ENCODE measurements around the gene TUBGCP2. TPM values are rescaled to one million over a fixed set of nuclear protein-coding genes. Genes with fewer than 3 reads are reported as not detected.

The TUBGCP2 gene
- total RNA-seq, 1 experiment from 2014 or later, result 35.4 TPM

- no peak within 1 kb of the TSS for H3K4me3 ChIP-seq (replicated peaks in 1 of 2; ENCODE audit: low read depth in 1 of 2, low read length in 2 of 2)
- no peak within 1 kb of the TSS for H3K9ac ChIP-seq (ENCODE audit: low read length)
- no peaks in the 10 kb centered on the region for H3K4me1 ChIP-seq (ENCODE audit: control insufficient read depth in 1 of 2, insufficient read depth in 2 of 2, low read length in 2 of 2)
- H2AFZ ChIP-seq (ENCODE audit: low read depth, low read length, poor library complexity, severe bottlenecking), result no peak within 1 kb of the TSS
- H3K27ac ChIP-seq (ENCODE audit: low read depth, low read length), result no peak within 1 kb of the TSS
- ATAC-seq (no peak), DNase-seq (ENCODE audit: low read depth, low spot score) (no peak)
- POLR2A ChIA-PET, result no interaction called here
- no peaks in the 10 kb centered on the region for H3K9me2 ChIP-seq (ENCODE audit: insufficient read depth)
- H3K9me3 ChIP-seq (ENCODE audit: control insufficient read depth in 1 of 2, insufficient read depth in 1 of 2, low read depth in 1 of 2, low read length in 2 of 2), result no peaks in the 10 kb centered on the region
- TF ChIP-seq EZH2 (IDR thresholded peaks at IDR 0.05) (no peak), SP1 (IDR thresholded peaks at IDR 0.05; ENCODE audit: low read depth) (no peak), ZFX (IDR thresholded peaks at IDR 0.05) (no peak)
- CTCF ChIA-PET, result no interaction called here
- H3K79me2 ChIP-seq (ENCODE audit: insufficient read depth, low read length), result no peaks in the 10 kb centered on the region
- BruUV-seq (replicated peaks), result no TSS peak
- no peaks in the 10 kb centered on the region for H4K20me1 ChIP-seq (ENCODE audit: insufficient read depth)
- RAD21 ChIA-PET (ENCODE audit: low non-redundant PET in 1 of 2, low total read pairs in 2 of 2, uncharacterized antibody in 2 of 2, unreplicated experiment in 2 of 2), result no interaction called here
- intact Hi-C loops (cut with micrococcal nuclease), result no loop called here
- no peaks in the 10 kb centered on the region for H3K36me3 ChIP-seq (ENCODE audit: control insufficient read depth in 1 of 2, insufficient read depth in 2 of 2, low read length in 2 of 2)
- H3K27me3 ChIP-seq (ENCODE audit: insufficient read depth, low read length), result no peaks in the 10 kb centered on the region
- no peak within 1 kb of the TSS for H3K4me2 ChIP-seq (ENCODE audit: low read length)
These were observed 32.1 kb downstream of the TUBGCP2 start, which contains the start of gene ADAM8 for GRCh38 chr10:133276435-133277201. TSS of gene ADAM8 (minus strand) at chr10:133276868. CDS start at chr10:133276817, 51 bp downstream.

- ChIA-PET POLR2A (no interaction called here), RAD21 (ENCODE audit: low non-redundant PET in 1 of 2, low total read pairs in 2 of 2, uncharacterized antibody in 2 of 2, unreplicated experiment in 2 of 2) (no interaction called here), CTCF (no interaction called here)
- no peak for DNase-seq (ENCODE audit: low read depth, low spot score)
- Histone ChIP-seq H3K27ac (ENCODE audit: low read depth, low read length) (no peak overlapping the region), H3K4me2 (ENCODE audit: low read length) (no peak overlapping the region), H3K27me3 (ENCODE audit: insufficient read depth, low read length) (no peaks in the 10 kb centered on the region), H3K9me2 (ENCODE audit: insufficient read depth) (no peaks in the 10 kb centered on the region), H3K79me2 (ENCODE audit: insufficient read depth, low read length) (no peaks in the 10 kb centered on the region), H3K9me3 (ENCODE audit: control insufficient read depth in 1 of 2, insufficient read depth in 1 of 2, low read depth in 1 of 2, low read length in 2 of 2) (no peaks in the 10 kb centered on the region), H3K36me3 (ENCODE audit: control insufficient read depth in 1 of 2, insufficient read depth in 2 of 2, low read length in 2 of 2) (no peaks in the 10 kb centered on the region), H3K4me1 (ENCODE audit: control insufficient read depth in 1 of 2, insufficient read depth in 2 of 2, low read length in 2 of 2) (no peaks in the 10 kb centered on the region), H2AFZ (ENCODE audit: low read depth, low read length, poor library complexity, severe bottlenecking) (no peak overlapping the region), H3K9ac (ENCODE audit: low read length) (no peak overlapping the region), H3K4me3 (replicated peaks in 1 of 2; ENCODE audit: low read depth in 1 of 2, low read length in 2 of 2) (no peak overlapping the region), H4K20me1 (ENCODE audit: insufficient read depth) (no peaks in the 10 kb centered on the region)
- intact Hi-C loops (cut with micrococcal nuclease), result no loop called here
- no peak for ATAC-seq
- no TSS peak for BruUV-seq (replicated peaks)
- TF ChIP-seq ELF1 (IDR thresholded peaks at IDR 0.05; ENCODE audit: borderline replicate concordance, low read depth), result no peak
- TF ChIP-seq POLR2A (IDR thresholded peaks at IDR 0.05; ENCODE audit: borderline replicate concordance, extremely low read depth, insufficient read depth, insufficient read length), result no peak
- no peak for TF ChIP-seq ZFX (IDR thresholded peaks at IDR 0.05)
- TF ChIP-seq POLR2AphosphoS5 (IDR thresholded peaks at IDR 0.05; ENCODE audit: low read depth, low read length), result no peak
- no peak for TF ChIP-seq SP1 (IDR thresholded peaks at IDR 0.05; ENCODE audit: low read depth)
- no peak for TF ChIP-seq JUND (IDR thresholded peaks at IDR 0.05)
- no peak for TF ChIP-seq MAX (IDR thresholded peaks at IDR 0.05)
- no peak for TF ChIP-seq RAD21 (IDR thresholded peaks at IDR 0.05; ENCODE audit: low read depth)
- TF ChIP-seq, protein P1, sequence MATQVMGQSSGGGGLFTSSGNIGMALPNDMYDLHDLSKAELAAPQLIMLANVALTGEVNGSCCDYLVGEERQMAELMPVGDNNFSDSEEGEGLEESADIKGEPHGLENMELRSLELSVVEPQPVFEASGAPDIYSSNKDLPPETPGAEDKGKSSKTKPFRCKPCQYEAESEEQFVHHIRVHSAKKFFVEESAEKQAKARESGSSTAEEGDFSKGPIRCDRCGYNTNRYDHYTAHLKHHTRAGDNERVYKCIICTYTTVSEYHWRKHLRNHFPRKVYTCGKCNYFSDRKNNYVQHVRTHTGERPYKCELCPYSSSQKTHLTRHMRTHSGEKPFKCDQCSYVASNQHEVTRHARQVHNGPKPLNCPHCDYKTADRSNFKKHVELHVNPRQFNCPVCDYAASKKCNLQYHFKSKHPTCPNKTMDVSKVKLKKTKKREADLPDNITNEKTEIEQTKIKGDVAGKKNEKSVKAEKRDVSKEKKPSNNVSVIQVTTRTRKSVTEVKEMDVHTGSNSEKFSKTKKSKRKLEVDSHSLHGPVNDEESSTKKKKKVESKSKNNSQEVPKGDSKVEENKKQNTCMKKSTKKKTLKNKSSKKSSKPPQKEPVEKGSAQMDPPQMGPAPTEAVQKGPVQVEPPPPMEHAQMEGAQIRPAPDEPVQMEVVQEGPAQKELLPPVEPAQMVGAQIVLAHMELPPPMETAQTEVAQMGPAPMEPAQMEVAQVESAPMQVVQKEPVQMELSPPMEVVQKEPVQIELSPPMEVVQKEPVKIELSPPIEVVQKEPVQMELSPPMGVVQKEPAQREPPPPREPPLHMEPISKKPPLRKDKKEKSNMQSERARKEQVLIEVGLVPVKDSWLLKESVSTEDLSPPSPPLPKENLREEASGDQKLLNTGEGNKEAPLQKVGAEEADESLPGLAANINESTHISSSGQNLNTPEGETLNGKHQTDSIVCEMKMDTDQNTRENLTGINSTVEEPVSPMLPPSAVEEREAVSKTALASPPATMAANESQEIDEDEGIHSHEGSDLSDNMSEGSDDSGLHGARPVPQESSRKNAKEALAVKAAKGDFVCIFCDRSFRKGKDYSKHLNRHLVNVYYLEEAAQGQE (IDR thresholded peaks at IDR 0.05; ENCODE audit: low read depth), result no peak
- no peak for TF ChIP-seq CEBPB (IDR thresholded peaks at IDR 0.05; ENCODE audit: low read depth)
- no peak for TF ChIP-seq YY1 (IDR thresholded peaks at IDR 0.05; ENCODE audit: extremely low read depth, insufficient replicate concordance, low read depth, low read length)
These were observed 32.6 kb downstream of the TUBGCP2 start for GRCh38 chr10:133276100-133276434.
